Stimulated activated CD8-positive, alpha-beta memory T cell treated with anti-CD3 and anti-CD28 coated beads, Interleukin-4, amount 100 ng/mL, for 48 hours (primary cell): ENCODE measurements around the gene NMT2.
A peak's percentile ranks its signal among the peaks of the same experiment; 100 is the strongest.

Source experiments
- DNase-seq: peaks from one replicate; pipeline ENCODE4 v3.0.0-alpha.2; 2020

The NMT2 gene

GRCh38 chr10:15140698-15141097 lies 27.8 kb downstream of the NMT2 start:
- DNase-seq = no peak

DNA sequence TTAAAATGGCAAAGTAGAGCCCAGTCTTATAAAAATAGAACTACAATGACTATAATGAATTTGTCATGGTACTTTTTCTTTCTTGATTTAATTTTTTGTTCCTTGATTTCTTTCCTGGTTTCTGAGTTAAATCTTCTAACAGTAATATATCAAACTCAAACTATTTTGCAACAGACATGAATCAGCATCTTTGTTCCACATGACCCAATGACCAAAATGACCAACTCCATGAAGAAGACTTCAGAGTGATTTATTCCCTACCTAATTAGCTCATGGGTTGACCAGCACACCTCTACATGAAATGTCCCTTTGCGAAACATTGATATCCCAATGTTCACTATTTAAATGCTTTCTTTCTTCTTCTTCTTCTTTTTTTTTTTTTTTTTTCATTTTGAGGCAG lies 30.9 kb downstream of the NMT2 start:
- no peak for DNase-seq

GRCh38 chr10:15137036-15137359 lies 31.5 kb downstream of the NMT2 start:
- DNase-seq = no peak

DNA sequence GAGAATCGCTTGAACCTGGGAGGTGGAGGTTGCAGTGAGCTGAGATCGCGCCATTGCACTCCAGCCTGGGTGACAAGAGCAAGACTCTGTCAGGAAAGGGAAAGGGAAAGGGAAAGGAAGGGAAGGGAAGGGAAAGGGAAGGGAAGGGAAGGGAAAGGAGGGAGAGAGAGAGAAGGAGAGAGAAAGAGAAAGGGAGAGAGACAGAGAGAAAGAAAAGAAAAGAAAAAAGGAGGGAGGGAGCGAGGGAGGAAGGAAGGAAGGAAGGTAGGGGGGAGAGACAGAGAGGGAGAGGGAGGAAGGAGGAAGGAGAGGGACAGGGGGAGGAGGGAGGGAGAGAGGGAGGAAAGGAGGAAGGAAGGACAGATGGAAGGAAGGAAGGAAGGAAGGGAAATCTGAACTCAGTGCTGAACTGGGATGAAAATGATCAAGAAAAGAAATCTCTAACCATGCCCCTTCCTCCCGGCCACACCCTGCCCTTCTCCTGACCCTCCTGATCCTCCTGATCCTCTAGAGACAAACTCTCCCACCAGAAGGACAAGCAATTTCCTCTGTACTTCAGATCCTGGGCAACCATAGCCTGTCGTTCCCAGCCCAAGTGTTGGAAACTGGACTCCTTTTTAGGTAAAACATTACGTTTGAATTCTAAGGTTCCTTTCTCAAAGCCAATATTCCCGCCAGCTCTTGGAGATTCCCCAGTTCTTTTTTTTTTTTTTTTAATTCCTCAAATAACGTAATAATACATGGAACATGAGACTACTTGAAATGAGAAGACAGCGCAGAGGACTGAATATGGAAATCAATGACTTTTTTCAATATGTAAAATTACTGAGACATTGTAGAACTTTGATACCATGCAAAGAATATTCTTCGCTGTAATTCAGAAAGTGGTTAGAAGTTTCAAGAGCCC lies 32.1 kb downstream of the NMT2 start:
- no peak for DNase-seq

- DNase-seq = no peak
Measured at GRCh38 chr10:15131330-15131729, 37.2 kb downstream of the NMT2 start.

DNA sequence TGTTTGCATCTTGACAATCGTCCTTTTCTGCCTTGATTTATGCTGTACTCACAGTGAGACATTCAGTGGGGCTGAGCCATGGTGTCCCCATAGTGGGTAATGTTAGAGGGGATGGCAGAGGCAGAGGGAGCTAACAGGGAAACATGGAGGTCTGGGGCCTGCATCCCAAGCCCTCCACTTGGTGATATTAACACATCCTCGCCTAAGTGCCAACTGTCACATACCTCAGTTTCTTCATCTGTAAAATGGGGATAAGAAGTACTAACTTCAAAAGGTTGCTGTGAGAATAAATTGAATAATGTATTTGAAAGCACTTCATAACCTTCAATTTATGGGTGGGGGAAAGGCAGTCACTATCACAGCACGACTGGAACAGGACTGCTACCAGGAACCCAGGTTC lies 43.6 kb downstream of the NMT2 start:
- DNase-seq = no peak

GRCh38 chr10:15124190-15124589 lies 44.3 kb downstream of the NMT2 start:
- DNase-seq = no peak

DNA sequence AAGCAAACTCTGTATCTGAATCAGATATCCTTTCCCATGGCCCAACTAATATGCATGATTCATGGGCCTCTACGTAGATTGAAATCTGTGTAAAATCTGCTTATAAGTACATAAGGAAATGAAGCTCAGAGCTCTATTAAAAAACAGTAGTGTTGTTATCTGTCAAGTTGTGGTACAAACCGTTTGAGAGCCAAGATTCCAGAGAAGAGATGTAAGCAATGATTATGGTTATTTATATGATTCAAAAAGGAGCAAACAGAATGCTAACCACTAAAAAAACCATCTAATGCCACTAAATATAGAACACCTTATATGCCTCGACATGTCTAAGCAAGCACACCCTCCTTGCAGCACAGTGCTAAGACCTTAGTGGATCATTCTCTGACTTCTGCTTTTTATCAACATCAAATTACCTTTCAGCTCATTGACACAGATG lies 44.7 kb downstream of the NMT2 start:
- no peak for DNase-seq

DNA sequence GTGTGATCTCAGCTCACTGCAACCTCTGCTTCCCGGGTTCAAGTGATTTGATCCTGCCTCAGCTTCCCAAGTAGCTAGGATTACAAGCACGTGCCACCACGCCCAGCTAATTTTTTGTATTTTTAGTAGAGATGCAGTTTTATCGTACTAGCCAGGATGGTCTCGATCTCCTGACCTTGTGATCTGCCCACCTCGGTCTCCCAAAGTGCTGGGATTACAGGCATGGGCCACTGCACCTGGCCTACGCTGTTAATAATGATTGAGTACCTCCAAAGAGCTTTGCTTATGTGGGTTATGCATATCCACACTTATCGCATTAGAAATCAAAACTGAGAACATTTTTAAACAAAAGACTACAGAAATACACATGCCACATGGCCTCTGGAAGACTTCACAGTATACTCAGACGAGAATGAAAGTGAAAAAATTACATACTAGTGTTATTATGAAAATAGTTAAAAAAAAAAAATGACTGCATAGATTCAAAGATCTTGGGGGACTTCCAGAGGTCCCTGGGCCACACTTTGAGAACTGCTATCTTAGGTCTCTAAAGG lies 45.9 kb downstream of the NMT2 start:
- no peak for DNase-seq

DNA sequence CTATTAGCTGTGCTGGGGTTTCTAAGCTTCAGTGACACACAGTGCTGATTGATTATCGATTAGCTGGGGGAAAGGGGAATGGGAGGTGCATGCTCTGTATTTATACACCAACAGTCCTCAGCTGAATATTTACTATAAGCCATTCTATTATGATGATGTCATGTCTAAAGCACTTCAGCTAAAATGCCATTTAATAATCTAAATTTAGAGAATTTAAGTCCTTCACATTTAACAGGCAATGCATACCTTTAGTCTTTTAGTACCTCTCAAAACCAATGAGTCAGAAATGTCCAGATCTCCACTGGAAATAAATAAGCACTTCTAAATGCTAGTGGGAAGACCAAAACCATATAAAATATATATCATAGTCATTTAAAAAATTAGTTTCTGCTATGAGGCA lies 46.8 kb downstream of the NMT2 start:
- DNase-seq = no peak

DNA sequence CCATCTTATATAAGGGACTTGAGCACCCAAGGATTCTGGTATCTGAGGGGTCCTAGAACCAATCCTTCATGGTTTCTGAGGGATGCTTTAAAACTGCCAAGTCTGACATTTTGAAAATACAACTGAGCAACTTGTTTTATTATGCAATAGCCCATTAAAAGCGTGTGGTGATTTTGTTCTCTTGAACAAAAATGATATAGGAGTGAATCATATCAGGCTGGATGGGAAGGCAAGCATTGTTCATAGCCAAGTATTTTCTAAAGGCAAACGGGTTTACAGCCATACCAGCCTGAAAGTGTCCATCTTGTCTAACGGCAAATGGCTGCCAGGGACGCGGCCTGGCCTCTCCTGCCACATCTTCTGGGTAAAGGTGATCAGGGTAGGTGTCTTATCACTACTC lies 48.0 kb downstream of the NMT2 start:
- DNase-seq = no peak

DNA sequence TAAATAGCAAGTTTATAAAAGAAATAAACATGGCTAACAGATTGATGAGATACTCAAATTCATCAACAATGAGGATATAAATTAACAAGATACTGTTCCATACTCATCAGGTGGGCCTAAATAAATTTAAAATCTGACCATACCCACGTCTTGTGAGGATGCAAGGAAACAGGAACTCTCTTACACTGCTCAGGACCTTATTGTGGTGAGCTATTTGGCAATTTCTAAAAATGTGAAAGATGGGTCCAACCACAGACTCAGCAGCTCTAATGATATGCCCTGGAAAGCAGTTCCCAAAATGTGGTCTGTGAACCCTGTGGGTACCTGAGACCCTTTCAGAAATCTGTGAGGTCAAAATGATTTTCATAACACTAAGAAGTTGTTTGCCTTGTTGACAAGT lies 49.9 kb downstream of the NMT2 start:
- no peak for DNase-seq

DNA sequence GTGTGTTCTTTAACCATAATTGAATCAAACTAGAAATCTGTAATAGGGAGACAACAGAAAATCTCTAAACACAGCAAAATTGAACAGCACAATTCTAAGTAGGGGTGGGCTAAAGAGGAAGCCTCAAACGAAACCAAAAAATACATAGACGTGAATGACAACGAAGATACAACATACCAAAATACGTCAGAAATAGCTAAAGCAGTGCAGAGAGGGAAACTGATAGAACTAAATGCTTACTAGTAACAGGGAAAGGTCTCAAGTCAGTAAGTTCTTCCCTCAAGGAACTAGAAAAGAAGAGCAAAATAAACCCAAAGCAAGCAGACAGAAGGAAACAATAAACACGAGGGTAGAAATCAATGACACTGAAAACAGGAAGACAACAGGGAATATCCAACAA lies 52.3 kb downstream of the NMT2 start:
- DNase-seq = no peak

- DNase-seq = no peak
Measured at GRCh38 chr10:15113766-15114165, 54.7 kb downstream of the NMT2 start.

GRCh38 chr10:15112657-15113056 lies 55.8 kb downstream of the NMT2 start:
- no peak for DNase-seq

DNA sequence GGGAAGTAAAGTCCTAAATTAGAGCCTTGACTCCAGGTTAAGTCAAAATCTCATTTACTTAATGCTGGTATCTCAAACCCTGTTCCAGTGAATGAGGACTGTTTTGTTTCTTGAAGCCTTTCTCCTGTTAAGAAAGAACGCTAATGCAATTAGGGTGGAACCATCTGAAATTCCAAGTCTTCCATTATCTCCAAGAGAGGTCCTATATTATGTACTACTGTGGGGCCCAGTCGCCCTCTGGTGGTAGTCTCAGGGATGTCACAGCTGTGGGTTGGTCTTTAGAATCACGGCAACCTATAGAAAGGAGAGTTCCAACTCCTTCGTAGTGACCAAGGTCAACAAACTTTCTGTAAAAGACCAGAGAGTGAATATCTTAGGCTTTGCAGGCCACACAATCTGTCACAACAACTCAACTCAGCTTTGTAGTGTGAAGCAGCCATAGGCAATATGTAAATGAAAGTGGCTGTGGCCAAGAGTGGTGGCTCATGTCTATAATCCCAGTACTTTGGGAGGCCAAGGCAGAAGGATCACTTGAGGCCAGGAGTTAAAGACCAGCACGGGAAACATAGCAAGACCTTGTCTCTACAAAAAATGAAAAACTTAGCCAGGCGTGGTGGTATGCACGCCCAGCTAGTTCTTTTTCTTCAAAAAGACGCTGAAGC lies 62.0 kb downstream of the NMT2 start:
- DNase-seq = peak; percentile 79

DNA sequence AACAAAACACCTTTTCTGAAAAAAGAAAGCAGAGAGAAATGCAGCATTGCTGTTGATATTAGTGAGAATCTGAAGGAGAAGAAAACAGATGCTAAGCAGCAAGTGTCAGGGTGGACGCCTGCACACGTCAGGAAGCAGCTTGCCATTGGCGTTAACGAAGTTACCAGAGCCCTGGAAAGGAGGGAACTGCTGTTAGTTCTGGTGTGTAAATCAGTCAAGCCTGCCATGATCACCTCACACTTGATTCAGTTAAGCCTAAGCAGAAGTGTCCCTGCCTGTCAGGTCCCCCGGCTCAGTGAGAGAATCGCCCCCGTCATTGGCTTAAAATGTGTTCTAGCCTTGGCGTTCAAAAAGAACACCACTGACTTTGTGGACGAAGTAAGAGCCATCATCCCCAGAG lies 65.0 kb downstream of the NMT2 start:
- no peak for DNase-seq

GRCh38 chr10:15099886-15100285 lies 68.6 kb downstream of the NMT2 start:
- no peak for DNase-seq

DNA sequence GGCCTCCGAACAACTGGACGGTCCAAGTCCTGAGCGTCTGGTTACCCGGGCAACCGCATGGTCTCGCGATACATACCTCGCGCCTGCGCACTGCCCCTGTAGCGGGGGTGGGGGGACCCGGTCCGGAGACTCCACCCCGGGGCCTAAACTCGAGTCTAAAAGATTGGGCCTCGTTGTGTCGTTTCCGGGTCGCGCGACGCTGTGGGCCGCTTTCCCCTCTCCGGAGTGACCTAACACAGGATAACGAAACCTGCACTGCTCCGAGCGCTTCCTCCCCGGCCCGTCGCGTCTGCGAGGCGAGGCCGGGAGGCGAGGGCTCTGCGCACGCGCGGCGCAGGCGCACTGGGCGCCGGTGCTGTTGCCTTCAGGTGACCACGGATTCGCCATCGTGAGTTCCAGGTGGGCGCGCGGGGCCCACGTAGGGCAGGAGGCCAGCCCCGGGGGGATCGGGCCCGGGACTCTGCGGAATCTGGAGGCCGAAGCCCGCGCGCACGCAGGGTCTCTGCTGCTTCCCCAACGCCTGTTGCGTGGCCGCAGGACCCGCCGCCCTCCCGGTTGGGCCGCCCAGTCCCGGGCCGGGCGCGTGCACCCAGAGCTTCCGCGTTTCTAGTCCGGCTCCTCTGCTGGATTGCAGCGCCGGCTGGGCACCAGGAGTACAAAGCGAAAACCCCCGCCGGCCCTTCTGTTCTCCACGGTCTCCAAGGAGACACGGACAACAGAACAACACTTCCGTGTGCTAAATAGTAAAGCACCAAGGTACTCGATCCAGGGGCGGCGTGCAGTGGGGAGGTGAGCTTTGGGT lies 71.3 kb downstream of the NMT2 start, which contains the start of gene RPP38:
Gene RPP38, plus strand, starts transcription at position 345 of the 802 bp plus-strand sequence. CDS start 5,960 bp downstream, outside the sequence.
- DNase-seq = peak; percentile 99

- DNase-seq = no peak
Measured at GRCh38 chr10:15096661-15097010, 71.9 kb downstream of the NMT2 start.

DNA sequence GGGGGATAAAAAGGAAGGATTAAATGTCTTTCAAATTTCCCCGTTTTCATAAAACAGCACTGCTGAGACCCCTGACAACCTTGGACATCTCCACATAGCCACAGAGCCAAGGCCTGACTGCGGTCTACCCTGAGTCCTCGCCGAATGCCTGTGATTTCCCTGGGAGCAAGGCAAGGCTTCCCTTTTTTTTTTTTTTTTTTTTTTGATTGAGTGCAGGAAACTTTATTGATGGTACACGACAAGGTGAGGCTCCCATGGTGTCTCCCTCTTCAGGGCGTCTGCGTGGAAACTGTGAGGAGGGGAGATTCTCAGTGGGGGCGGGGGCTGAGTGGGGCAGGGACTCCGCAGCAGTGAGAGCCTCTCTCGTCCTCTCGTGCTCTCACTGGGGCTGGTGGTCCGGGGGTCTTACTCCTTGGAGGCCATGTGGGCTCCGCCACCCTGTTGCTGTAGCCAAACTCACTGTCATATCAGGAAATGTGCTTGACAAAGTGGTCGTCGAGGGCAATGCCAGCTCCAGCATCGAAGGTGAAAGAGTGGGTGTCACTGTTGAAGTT lies 75.6 kb downstream of the NMT2 start:
- DNase-seq = no peak

GRCh38 chr10:15091418-15091817 lies 77.1 kb downstream of the NMT2 start:
- no peak for DNase-seq
